Right lobe of liver (tissue), 4 donors: ENCODE data around the gene PIK3R2.

Experiments
- POLR2A ChIP-seq: fragments of 450-650 bp; IDR thresholded peaks from one replicate; pipeline ENCODE4 v1.6.1; 2017; ENCODE audit warnings: antibody characterized with exemption, mild to moderate bottlenecking
- TF ChIP-seq, protein P1 (sequence below), 4 donors: fragments of 200-600 bp in 3 of 4; fragments of 450-650 bp in 1 of 4; IDR thresholded peaks; one replicate each; pipeline versions ENCODE4 v1.5.1 to v1.8.0; 2016 to 2022; ENCODE audit warnings: antibody characterized with exemption in 4 of 4, mild to moderate bottlenecking in 2 of 4
- donor health status: DM: no; HTN: no; CAD: no.
- donor health status: DM: no; HTN: no; CAD: no.
- donor health status: DM: no; HTN: yes; CAD: no.

DNA sequence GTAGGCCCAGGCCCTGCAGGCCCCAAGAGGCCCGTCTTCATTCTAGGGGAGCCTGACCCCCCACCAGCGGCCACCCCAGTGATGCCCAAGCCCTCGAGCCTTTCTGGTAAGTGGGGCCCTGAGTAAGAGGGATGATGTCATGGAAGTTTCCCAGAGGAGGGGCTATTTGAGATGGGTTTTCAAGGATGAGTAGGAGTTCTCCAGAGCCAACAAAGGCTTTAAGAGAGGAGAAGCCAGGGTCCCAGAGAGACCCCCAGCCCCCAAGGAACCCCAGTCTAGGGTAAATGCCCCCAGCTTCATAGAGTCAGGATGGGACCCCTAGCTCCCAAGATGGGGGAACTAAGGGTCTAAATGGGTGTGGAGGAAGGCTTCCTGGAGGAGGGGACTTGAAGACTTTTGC is 9.1 kb upstream of the PIK3R2 start:
- TF ChIP-seq, protein P1, sequence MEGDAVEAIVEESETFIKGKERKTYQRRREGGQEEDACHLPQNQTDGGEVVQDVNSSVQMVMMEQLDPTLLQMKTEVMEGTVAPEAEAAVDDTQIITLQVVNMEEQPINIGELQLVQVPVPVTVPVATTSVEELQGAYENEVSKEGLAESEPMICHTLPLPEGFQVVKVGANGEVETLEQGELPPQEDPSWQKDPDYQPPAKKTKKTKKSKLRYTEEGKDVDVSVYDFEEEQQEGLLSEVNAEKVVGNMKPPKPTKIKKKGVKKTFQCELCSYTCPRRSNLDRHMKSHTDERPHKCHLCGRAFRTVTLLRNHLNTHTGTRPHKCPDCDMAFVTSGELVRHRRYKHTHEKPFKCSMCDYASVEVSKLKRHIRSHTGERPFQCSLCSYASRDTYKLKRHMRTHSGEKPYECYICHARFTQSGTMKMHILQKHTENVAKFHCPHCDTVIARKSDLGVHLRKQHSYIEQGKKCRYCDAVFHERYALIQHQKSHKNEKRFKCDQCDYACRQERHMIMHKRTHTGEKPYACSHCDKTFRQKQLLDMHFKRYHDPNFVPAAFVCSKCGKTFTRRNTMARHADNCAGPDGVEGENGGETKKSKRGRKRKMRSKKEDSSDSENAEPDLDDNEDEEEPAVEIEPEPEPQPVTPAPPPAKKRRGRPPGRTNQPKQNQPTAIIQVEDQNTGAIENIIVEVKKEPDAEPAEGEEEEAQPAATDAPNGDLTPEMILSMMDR (IDR thresholded peaks at IDR 0.05): no peak
- TF ChIP-seq POLR2A: no peak
